K562 (cell line): ENCODE measurements around the gene NDUFA7.

ENCODE experiments used
- HBP1 ChIP-seq: fragments of 450-650 bp; formaldehyde crosslinking; IDR thresholded peaks from 2 replicates; pipeline ENCODE4 v1.4.0; 2022; ENCODE audit warnings: missing genetic modification characterization
- MLX ChIP-seq, 2 experiments: fragments of 450-650 bp in 1 of 2; sonication (generic) in 1 of 2; formaldehyde crosslinking; conservative IDR thresholded peaks; 2 replicates each; pipeline versions ENCODE4 v1.4.0 to v1.8.1; 2020 to 2022; ENCODE audit warnings: mild to moderate bottlenecking in 1 of 2, missing genetic modification reagents in 1 of 2
- SOX6 ChIP-seq: fragments of 450-650 bp; IDR thresholded peaks from 2 replicates; pipeline ENCODE4 v1.6.1; 2014; ENCODE audit warnings: mild to moderate bottlenecking
- TF ChIP-seq, protein P1 (sequence below), 3 experiments: IDR thresholded peaks in 2 of 3; conservative IDR thresholded peaks in 1 of 3; 2 replicates each; pipeline ENCODE4 v1.5.1; 2011 to 2012; ENCODE audit warnings: low read length in 3 of 3, mild to moderate bottlenecking in 3 of 3, control low read depth in 2 of 3, improper control_type of control experiment in 1 of 3, inconsistent platforms in 1 of 3, low read depth in 1 of 3, mixed read lengths in 1 of 3, moderate library complexity in 1 of 3; ENCODE audit not compliant: insufficient read depth in 2 of 3

DNA sequence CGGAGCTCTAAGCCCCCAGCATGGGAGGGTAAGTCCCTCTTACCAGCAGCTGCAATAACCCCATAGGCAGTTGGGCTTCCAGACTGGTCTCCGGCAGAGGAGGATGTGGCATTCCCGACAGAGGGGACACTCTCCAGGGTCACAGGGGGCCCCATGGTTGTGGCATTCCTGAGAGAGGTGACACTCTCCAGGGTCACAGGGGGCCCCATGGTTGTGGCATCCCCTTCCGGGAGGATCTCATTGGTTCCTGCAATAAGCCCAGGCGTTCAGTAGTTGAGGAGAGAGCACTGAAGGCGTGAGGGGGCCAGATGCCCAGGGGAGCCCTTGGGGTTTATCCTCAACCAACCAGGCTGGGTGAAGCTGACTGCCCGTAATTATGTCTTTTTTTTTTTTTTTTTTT, 18.4 kb downstream of the NDUFA7 start:
- TF ChIP-seq HBP1 (CRISPR knock-in tag) (no peak), MLX (CRISPR knock-in tag; conservative IDR thresholded peaks at IDR 0.05) (no peak), SOX6 (no peak)
- TF ChIP-seq, protein P1, sequence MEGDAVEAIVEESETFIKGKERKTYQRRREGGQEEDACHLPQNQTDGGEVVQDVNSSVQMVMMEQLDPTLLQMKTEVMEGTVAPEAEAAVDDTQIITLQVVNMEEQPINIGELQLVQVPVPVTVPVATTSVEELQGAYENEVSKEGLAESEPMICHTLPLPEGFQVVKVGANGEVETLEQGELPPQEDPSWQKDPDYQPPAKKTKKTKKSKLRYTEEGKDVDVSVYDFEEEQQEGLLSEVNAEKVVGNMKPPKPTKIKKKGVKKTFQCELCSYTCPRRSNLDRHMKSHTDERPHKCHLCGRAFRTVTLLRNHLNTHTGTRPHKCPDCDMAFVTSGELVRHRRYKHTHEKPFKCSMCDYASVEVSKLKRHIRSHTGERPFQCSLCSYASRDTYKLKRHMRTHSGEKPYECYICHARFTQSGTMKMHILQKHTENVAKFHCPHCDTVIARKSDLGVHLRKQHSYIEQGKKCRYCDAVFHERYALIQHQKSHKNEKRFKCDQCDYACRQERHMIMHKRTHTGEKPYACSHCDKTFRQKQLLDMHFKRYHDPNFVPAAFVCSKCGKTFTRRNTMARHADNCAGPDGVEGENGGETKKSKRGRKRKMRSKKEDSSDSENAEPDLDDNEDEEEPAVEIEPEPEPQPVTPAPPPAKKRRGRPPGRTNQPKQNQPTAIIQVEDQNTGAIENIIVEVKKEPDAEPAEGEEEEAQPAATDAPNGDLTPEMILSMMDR (IDR thresholded peaks at IDR 0.05 in 2 of 3, conservative IDR thresholded peaks at IDR 0.05 in 1 of 3; ENCODE audit: insufficient read depth in 2 of 3, low read depth in 1 of 3, low read length in 3 of 3): no peak
